Measurements from ENCODE around the gene TTC38. TPM values are rescaled to one million over a fixed set of nuclear protein-coding genes. Genes with fewer than 3 reads are reported as not detected.
A peak's percentile ranks its signal among the peaks of the same experiment; 100 is the strongest.

TTC38 gene
- total RNA-seq, 4 donors from 2014 or later, result 28.4 to 58.6 (median 32.3) TPM

- no peaks in the 10 kb centered on the region for H3K9me3 ChIP-seq
- WGBS, result 100% methylated on average over 1 of the region's 2 CpGs
- TF ChIP-seq EP300 (IDR thresholded peaks at IDR 0.05) (no peak), POLR2A (IDR thresholded peaks at IDR 0.05; ENCODE audit: low read depth) (no peak), CTCF (IDR thresholded peaks at IDR 0.05) (no peak), POLR2AphosphoS5 (IDR thresholded peaks at IDR 0.05) (no peak)
- no peak overlapping the region for H3K27ac ChIP-seq (replicated peaks in 1 of 4)
- peaks cover 14 to 36% (median 19%) of the 10 kb centered on the region in 4 donors for H3K36me3 ChIP-seq
- intact Hi-C loops (cut with DNase I), result no loop called here
- no peak overlapping the region for H3K4me3 ChIP-seq
- no peaks in the 10 kb centered on the region for H3K27me3 ChIP-seq
- peaks cover 24 to 61% (median 46%) of the 10 kb centered on the region in 4 donors for H3K4me1 ChIP-seq
- no peak for DNase-seq (ENCODE audit: extremely low spot score)
These were observed 20.3 kb upstream of the TTC38 start for GRCh38 chr22:46247443-46247975.

GRCh38 chr22:46250035-46250782 lies 17.6 kb upstream of the TTC38 start, which contains the start of gene CDPF1:
CDPF1 (minus strand) TSS chr22:46250293; CDS start chr22:46248284, 2,009 bp downstream.
- TF ChIP-seq POLR2AphosphoS5 (IDR thresholded peaks at IDR 0.05) (peak; percentile 89 to 91), EP300 (IDR thresholded peaks at IDR 0.05) (no peak), CTCF (IDR thresholded peaks at IDR 0.05) (peak in 1 of 3 experiments; percentile 10), POLR2A (IDR thresholded peaks at IDR 0.05; ENCODE audit: low read depth) (peak; percentile 47)
- Histone ChIP-seq H3K27me3 (no peaks in the 10 kb centered on the region), H3K36me3 (peaks cover 0 to 9% (median under 1%) of the 10 kb centered on the region in 4 donors), H3K4me1 (peaks cover 18 to 56% (median 43%) of the 10 kb centered on the region in 4 donors), H3K9me3 (no peaks in the 10 kb centered on the region), H3K4me3 (peak within 1 kb of the TSS; percentile 75 to 84 (median 78)), H3K27ac (replicated peaks in 1 of 4) (peak within 1 kb of the TSS; percentile 82 to 90 (median 89))
- intact Hi-C loops (cut with DNase I), result no loop called here
- peak; percentile 96 for DNase-seq (ENCODE audit: extremely low spot score)
- 0% methylated on average over 1 of the region's 89 CpGs for WGBS

- 4% methylated on average over 10 of the region's 25 CpGs for WGBS
- no peak for DNase-seq (ENCODE audit: extremely low spot score)
- Histone ChIP-seq H3K36me3 (peaks cover 0 to 4% (median 0%) of the 10 kb centered on the region in 4 donors), H3K4me3 (peak overlapping the region; percentile 75 to 84 (median 78)), H3K27ac (replicated peaks in 1 of 4) (peak overlapping the region; percentile 82 to 90 (median 89)), H3K27me3 (no peaks in the 10 kb centered on the region), H3K9me3 (no peaks in the 10 kb centered on the region), H3K4me1 (peaks cover 12 to 50% (median 38%) of the 10 kb centered on the region in 4 donors)
- intact Hi-C loops (cut with DNase I), result no loop called here
- no peak for TF ChIP-seq POLR2AphosphoS5 (IDR thresholded peaks at IDR 0.05)
- TF ChIP-seq CTCF (IDR thresholded peaks at IDR 0.05), result no peak
- no peak for TF ChIP-seq POLR2A (IDR thresholded peaks at IDR 0.05; ENCODE audit: low read depth)
- no peak for TF ChIP-seq EP300 (IDR thresholded peaks at IDR 0.05)
These were observed 17.1 kb upstream of the TTC38 start for GRCh38 chr22:46250783-46251125.

GRCh38 chr22:46251266-46251665 lies 16.5 kb upstream of the TTC38 start:
- Histone ChIP-seq H3K9me3 (no peaks in the 10 kb centered on the region), H3K27ac (replicated peaks in 1 of 4) (peak overlapping the region in 1 of 4 donors; percentile 90), H3K4me3 (peak overlapping the region; percentile 75 to 84 (median 78)), H3K36me3 (peaks cover 0 to 3% (median 0%) of the 10 kb centered on the region in 4 donors), H3K4me1 (peaks cover 9 to 45% (median 33%) of the 10 kb centered on the region in 4 donors), H3K27me3 (no peaks in the 10 kb centered on the region)
- intact Hi-C loops (cut with DNase I), result no loop called here
- WGBS, result 73% methylated on average over 7 of the region's 7 CpGs
- TF ChIP-seq POLR2A (IDR thresholded peaks at IDR 0.05; ENCODE audit: low read depth) (no peak), POLR2AphosphoS5 (IDR thresholded peaks at IDR 0.05) (no peak), CTCF (IDR thresholded peaks at IDR 0.05) (no peak), EP300 (IDR thresholded peaks at IDR 0.05) (no peak)
- no peak for DNase-seq (ENCODE audit: extremely low spot score)
